Hypothalamus (tissue), 51 donors: Measurements from ENCODE around the gene SQSTM1.
"Not testable (repeated sequence)": the region's sequence is repeated elsewhere in the genome, so short reads cannot be mapped to it uniquely, and the experiment has no call there.

ENCODE experiments used
- DNase-seq, 51 donors: peaks; one replicate each; lab custom pipeline; 2025; lab: John Stamatoyannopoulos, UW

SQSTM1 gene

GRCh38 chr5:179820483-179821297 is at the start of gene SQSTM1:
Gene SQSTM1 (plus strand): TSS chr5:179820905. CDS start chr5:179820937, 32 bp downstream.
- peak; percentile 31 to 94 (median 82) for DNase-seq

- DNase-seq: no peak
These were observed 49.3 kb upstream of the SQSTM1 start for GRCh38 chr5:179771311-179771895.

- no peak for DNase-seq
These were observed 48.4 kb upstream of the SQSTM1 start for GRCh38 chr5:179772351-179772750.

GRCh38 chr5:179773686-179774040 is 47.0 kb upstream of the SQSTM1 start:
- no peak for DNase-seq

GRCh38 chr5:179774442-179774841 is 46.3 kb upstream of the SQSTM1 start:
- DNase-seq: no peak

GRCh38 chr5:179776411-179776938 is 44.2 kb upstream of the SQSTM1 start:
- DNase-seq: no peak

GRCh38 chr5:179777456-179777855 is 43.2 kb upstream of the SQSTM1 start:
- no peak for DNase-seq

- DNase-seq: no peak
These were observed 42.8 kb upstream of the SQSTM1 start for GRCh38 chr5:179777909-179778308.

- no peak for DNase-seq
These were observed 42.1 kb upstream of the SQSTM1 start for GRCh38 chr5:179778591-179778990.

GRCh38 chr5:179779826-179780225 is 40.9 kb upstream of the SQSTM1 start:
- no peak for DNase-seq

- DNase-seq: no peak
These were observed 40.3 kb upstream of the SQSTM1 start for GRCh38 chr5:179780362-179780761.

GRCh38 chr5:179781846-179782245 is 38.9 kb upstream of the SQSTM1 start:
- no peak for DNase-seq

GRCh38 chr5:179783128-179783527 is 37.6 kb upstream of the SQSTM1 start:
- DNase-seq: no peak

GRCh38 chr5:179786861-179787260 is 33.8 kb upstream of the SQSTM1 start:
- no peak for DNase-seq

- DNase-seq: no peak
These were observed 32.4 kb upstream of the SQSTM1 start for GRCh38 chr5:179788193-179788854.

- DNase-seq: not testable (repeated sequence)
These were observed 31.4 kb upstream of the SQSTM1 start for GRCh38 chr5:179789278-179789677.

- DNase-seq: peak in 1 of 51 donors; percentile 10
These were observed 28.7 kb upstream of the SQSTM1 start for GRCh38 chr5:179791881-179792611.

- peak in 4 of 51 donors; percentile 5 to 35 (median 28) for DNase-seq
These were observed 27.9 kb upstream of the SQSTM1 start for GRCh38 chr5:179792612-179793467.

- peak in 29 of 51 donors; percentile 10 to 67 (median 46) for DNase-seq
These were observed 27.1 kb upstream of the SQSTM1 start, which contains the start of gene LTC4S for GRCh38 chr5:179793468-179794139. Gene LTC4S (plus strand): TSS chr5:179793986. CDS start chr5:179794081, 95 bp downstream.
